ENCODE measurements around the gene ARHGDIA.

GRCh38 chr17:81878294-81878693 lies 7.2 kb upstream of the ARHGDIA start:
- TF ChIP-seq CTCF (conservative IDR thresholded peaks at IDR 0.05; ENCODE audit: low read length) (no peak), EZH2phosphoT487 (IDR thresholded peaks at IDR 0.05; ENCODE audit: borderline replicate concordance, low read depth, low read length) (no peak)
